GM23338 (cell line): ENCODE results near the gene NLGN3. TPM values are rescaled to one million over a fixed set of nuclear protein-coding genes. Genes with fewer than 3 reads are reported as not detected.

ENCODE experiments used
- ATAC-seq: fragments of 200-7000 bp; cut with Tn5 transposase; 3 replicates; pipeline ENCODE4 v1.9.1; 2020
- DNase-seq: peaks from one replicate; pipeline ENCODE4 v3.0.0-alpha.2; 2015; ENCODE audit warnings: low spot score
- H2AFZ ChIP-seq: fragments of 200-600 bp; sonication (generic); 2 replicates; pipeline ENCODE4 v1.8.0; 2016; ENCODE audit warnings: antibody characterized with exemption, mild to moderate bottlenecking, moderate library complexity
- H3F3A ChIP-seq: fragments of 200-600 bp; sonication (generic); replicated peaks from 2 replicates; pipeline ENCODE4 v1.8.0; 2017; ENCODE audit warnings: antibody characterized with exemption, mixed run types, low read depth
- H3K27ac ChIP-seq: fragments of 200-600 bp; sonication (generic); 2 replicates; pipeline ENCODE4 v1.6.1; 2016; ENCODE audit warnings: low read depth
- H3K27me3 ChIP-seq: fragments of 200-600 bp; sonication (generic); 2 replicates; pipeline ENCODE4 v1.8.0; 2016; ENCODE audit warnings: mild to moderate bottlenecking, mixed run types, moderate library complexity; ENCODE audit not compliant: insufficient read depth
- H3K36me3 ChIP-seq: fragments of 200-600 bp; sonication (generic); 2 replicates; pipeline ENCODE4 v1.8.0; 2016; ENCODE audit warnings: mild to moderate bottlenecking; ENCODE audit not compliant: insufficient read depth
- H3K4me1 ChIP-seq: fragments of 200-600 bp; sonication (generic); 2 replicates; pipeline ENCODE4 v1.8.0; 2016; ENCODE audit warnings: mild to moderate bottlenecking, moderate library complexity; ENCODE audit not compliant: insufficient read depth
- H3K4me2 ChIP-seq: fragments of 200-600 bp; sonication (generic); 2 replicates; pipeline ENCODE4 v1.7.1; 2017; ENCODE audit warnings: mixed run types
- H3K4me3 ChIP-seq: fragments of 200-600 bp; sonication (generic); 2 replicates; pipeline ENCODE4 v1.6.1; 2016; ENCODE audit warnings: mixed run types
- H3K79me2 ChIP-seq: fragments of 200-600 bp; sonication (generic); replicated peaks from 2 replicates; pipeline ENCODE4 v1.8.0; 2017; ENCODE audit warnings: mild to moderate bottlenecking; ENCODE audit not compliant: insufficient read depth
- H3K9me2 ChIP-seq: fragments of 200-600 bp; sonication (generic); 2 replicates; pipeline ENCODE4 v1.8.0; 2017; ENCODE audit not compliant: insufficient read depth
- H4K20me1 ChIP-seq: fragments of 200-600 bp; sonication (generic); replicated peaks from 2 replicates; pipeline ENCODE4 v1.8.0; 2017; ENCODE audit warnings: mild to moderate bottlenecking; ENCODE audit not compliant: insufficient read depth
- H3K27ac Mint-ChIP-seq: 2 replicates; pipeline ENCODE4 v1.8.0; 2020; ENCODE audit warnings: inconsistent platforms, mild to moderate bottlenecking, moderate library complexity, mixed read lengths
- H3K27me3 Mint-ChIP-seq: 3 replicates; pipeline ENCODE4 v1.8.0; 2022; ENCODE audit warnings: low read depth, mild to moderate bottlenecking, moderate library complexity, mixed read lengths, inconsistent platforms; ENCODE audit not compliant: insufficient read depth, poor library complexity
- H3K36me3 Mint-ChIP-seq: 3 replicates; pipeline ENCODE4 v1.8.0; 2021; ENCODE audit warnings: low read depth, mild to moderate bottlenecking, inconsistent platforms, moderate library complexity, mixed read lengths
- H3K4me1 Mint-ChIP-seq: 3 replicates; pipeline ENCODE4 v1.8.0; 2020; ENCODE audit warnings: mild to moderate bottlenecking, inconsistent platforms, mixed read lengths
- H3K4me3 Mint-ChIP-seq: 3 replicates; pipeline ENCODE4 v1.8.0; 2021; ENCODE audit warnings: moderate library complexity, mild to moderate bottlenecking, inconsistent platforms, mixed read lengths
- H3K9me3 Mint-ChIP-seq: 3 replicates; pipeline ENCODE4 v1.8.0; 2020; ENCODE audit warnings: moderate library complexity, mild to moderate bottlenecking, inconsistent platforms, mixed read lengths
- CREB1 ChIP-seq: fragments of 250-450 bp; sonication (Bioruptor Pico); IDR thresholded peaks from 2 replicates; pipeline ENCODE4 v1.5.0; 2020; ENCODE audit warnings: low read depth, mild to moderate bottlenecking, moderate library complexity
- EZH2phosphoT487 ChIP-seq: fragments of 200-600 bp; sonication (generic); IDR thresholded peaks from one replicate; pipeline ENCODE4 v1.8.1; 2018; ENCODE audit warnings: antibody characterized with exemption; ENCODE audit not compliant: unreplicated experiment
- JUNB ChIP-seq: IDR thresholded peaks from one replicate; pipeline ENCODE4 v1.6.1; 2016; ENCODE audit warnings: antibody characterized with exemption; ENCODE audit not compliant: unreplicated experiment
- POLR2AphosphoS5 ChIP-seq: IDR thresholded peaks from 2 replicates; pipeline ENCODE4 v1.6.1; 2016; ENCODE audit warnings: antibody characterized with exemption, low read depth
- polyA plus RNA-seq: library from polyadenylated mRNA; unstranded; fragments of >200 nt; fragmentation: Nextera tagmentation; extraction: Ambion mirVana; gene quantifications from 2 replicates; pipeline ENCODE4 v1.2.1, GENCODE V29; 2016
- total RNA-seq: library from RNA; depleted of rRNA; stranded (reverse); fragments of >200 nt; shearing (Covaris generic); gene quantifications from 2 replicates; pipeline ENCODE4 v1.2.3, GENCODE V29; 2014
- TF ChIP-seq, protein P1 (sequence below): fragments of 250-450 bp; sonication (Bioruptor Pico); IDR thresholded peaks from 2 replicates; pipeline ENCODE4 v1.5.0; 2020; ENCODE audit warnings: mild to moderate bottlenecking, moderate library complexity
- TF ChIP-seq, protein P2 (sequence below): IDR thresholded peaks from 2 replicates; pipeline ENCODE4 v1.6.1; 2016; ENCODE audit warnings: antibody characterized with exemption
- TF ChIP-seq, protein P3 (sequence below), 2 experiments: fragments of 200-600 bp in 1 of 2; sonication (generic) in 1 of 2; conservative IDR thresholded peaks; 2 replicates each; pipeline versions ENCODE4 v1.5.1 to v1.6.1; 2016 to 2017; ENCODE audit warnings: antibody characterized with exemption in 2 of 2, low read depth in 2 of 2, mild to moderate bottlenecking in 2 of 2, moderate library complexity in 1 of 2

Gene NLGN3
- total and polyA plus RNA-seq, 2 experiments from 2014 or later = 4.5 to 17.2 TPM

DNA sequence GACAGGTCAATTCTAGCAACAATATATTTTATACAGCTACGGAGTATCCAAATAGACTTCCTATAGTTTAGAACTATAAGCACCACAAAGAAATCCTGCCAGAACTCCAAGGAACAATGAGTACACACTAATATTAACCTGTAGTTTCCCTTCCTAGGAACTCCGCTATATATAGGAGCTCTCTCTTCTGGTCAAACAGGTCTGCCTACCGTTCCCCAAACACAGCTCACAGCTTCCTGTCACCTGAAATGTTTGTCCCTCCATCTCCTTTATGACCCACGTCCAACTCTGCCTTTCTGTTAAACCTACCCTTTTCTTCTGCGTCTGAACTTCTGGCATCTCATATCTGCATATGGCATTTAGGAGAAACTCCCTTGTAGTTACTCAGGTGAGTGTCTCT is 67.9 kb downstream of the NLGN3 start (continued):
- TF ChIP-seq, protein P1, sequence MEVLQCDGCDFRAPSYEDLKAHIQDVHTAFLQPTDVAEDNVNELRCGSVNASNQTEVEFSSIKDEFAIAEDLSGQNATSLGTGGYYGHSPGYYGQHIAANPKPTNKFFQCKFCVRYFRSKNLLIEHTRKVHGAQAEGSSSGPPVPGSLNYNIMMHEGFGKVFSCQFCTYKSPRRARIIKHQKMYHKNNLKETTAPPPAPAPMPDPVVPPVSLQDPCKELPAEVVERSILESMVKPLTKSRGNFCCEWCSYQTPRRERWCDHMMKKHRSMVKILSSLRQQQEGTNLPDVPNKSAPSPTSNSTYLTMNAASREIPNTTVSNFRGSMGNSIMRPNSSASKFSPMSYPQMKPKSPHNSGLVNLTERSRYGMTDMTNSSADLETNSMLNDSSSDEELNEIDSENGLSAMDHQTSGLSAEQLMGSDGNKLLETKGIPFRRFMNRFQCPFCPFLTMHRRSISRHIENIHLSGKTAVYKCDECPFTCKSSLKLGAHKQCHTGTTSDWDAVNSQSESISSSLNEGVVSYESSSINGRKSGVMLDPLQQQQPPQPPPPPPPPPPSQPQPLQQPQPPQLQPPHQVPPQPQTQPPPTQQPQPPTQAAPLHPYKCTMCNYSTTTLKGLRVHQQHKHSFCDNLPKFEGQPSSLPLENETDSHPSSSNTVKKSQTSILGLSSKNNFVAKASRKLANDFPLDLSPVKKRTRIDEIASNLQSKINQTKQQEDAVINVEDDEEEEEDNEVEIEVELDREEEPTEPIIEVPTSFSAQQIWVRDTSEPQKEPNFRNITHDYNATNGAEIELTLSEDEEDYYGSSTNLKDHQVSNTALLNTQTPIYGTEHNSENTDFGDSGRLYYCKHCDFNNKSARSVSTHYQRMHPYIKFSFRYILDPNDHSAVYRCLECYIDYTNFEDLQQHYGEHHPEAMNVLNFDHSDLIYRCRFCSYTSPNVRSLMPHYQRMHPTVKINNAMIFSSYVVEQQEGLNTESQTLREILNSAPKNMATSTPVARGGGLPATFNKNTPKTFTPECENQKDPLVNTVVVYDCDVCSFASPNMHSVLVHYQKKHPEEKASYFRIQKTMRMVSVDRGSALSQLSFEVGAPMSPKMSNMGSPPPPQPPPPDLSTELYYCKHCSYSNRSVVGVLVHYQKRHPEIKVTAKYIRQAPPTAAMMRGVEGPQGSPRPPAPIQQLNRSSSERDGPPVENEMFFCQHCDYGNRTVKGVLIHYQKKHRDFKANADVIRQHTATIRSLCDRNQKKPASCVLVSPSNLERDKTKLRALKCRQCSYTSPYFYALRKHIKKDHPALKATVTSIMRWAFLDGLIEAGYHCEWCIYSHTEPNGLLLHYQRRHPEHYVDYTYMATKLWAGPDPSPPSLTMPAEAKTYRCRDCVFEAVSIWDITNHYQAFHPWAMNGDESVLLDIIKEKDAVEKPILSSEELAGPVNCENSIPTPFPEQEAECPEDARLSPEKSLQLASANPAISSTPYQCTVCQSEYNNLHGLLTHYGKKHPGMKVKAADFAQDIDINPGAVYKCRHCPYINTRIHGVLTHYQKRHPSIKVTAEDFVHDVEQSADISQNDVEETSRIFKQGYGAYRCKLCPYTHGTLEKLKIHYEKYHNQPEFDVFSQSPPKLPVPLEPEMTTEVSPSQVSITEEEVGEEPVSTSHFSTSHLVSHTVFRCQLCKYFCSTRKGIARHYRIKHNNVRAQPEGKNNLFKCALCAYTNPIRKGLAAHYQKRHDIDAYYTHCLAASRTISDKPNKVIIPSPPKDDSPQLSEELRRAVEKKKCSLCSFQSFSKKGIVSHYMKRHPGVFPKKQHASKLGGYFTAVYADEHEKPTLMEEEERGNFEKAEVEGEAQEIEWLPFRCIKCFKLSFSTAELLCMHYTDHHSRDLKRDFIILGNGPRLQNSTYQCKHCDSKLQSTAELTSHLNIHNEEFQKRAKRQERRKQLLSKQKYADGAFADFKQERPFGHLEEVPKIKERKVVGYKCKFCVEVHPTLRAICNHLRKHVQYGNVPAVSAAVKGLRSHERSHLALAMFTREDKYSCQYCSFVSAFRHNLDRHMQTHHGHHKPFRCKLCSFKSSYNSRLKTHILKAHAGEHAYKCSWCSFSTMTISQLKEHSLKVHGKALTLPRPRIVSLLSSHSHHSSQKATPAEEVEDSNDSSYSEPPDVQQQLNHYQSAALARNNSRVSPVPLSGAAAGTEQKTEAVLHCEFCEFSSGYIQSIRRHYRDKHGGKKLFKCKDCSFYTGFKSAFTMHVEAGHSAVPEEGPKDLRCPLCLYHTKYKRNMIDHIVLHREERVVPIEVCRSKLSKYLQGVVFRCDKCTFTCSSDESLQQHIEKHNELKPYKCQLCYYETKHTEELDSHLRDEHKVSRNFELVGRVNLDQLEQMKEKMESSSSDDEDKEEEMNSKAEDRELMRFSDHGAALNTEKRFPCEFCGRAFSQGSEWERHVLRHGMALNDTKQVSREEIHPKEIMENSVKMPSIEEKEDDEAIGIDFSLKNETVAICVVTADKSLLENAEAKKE (CRISPR knock-in tag) = no peak
- TF ChIP-seq EZH2phosphoT487 = no peak
- TF ChIP-seq, protein P2, sequence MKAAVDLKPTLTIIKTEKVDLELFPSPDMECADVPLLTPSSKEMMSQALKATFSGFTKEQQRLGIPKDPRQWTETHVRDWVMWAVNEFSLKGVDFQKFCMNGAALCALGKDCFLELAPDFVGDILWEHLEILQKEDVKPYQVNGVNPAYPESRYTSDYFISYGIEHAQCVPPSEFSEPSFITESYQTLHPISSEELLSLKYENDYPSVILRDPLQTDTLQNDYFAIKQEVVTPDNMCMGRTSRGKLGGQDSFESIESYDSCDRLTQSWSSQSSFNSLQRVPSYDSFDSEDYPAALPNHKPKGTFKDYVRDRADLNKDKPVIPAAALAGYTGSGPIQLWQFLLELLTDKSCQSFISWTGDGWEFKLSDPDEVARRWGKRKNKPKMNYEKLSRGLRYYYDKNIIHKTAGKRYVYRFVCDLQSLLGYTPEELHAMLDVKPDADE = no peak
- no peak for TF ChIP-seq CREB1
- TF ChIP-seq, protein P3, sequence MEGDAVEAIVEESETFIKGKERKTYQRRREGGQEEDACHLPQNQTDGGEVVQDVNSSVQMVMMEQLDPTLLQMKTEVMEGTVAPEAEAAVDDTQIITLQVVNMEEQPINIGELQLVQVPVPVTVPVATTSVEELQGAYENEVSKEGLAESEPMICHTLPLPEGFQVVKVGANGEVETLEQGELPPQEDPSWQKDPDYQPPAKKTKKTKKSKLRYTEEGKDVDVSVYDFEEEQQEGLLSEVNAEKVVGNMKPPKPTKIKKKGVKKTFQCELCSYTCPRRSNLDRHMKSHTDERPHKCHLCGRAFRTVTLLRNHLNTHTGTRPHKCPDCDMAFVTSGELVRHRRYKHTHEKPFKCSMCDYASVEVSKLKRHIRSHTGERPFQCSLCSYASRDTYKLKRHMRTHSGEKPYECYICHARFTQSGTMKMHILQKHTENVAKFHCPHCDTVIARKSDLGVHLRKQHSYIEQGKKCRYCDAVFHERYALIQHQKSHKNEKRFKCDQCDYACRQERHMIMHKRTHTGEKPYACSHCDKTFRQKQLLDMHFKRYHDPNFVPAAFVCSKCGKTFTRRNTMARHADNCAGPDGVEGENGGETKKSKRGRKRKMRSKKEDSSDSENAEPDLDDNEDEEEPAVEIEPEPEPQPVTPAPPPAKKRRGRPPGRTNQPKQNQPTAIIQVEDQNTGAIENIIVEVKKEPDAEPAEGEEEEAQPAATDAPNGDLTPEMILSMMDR (conservative IDR thresholded peaks at IDR 0.05; ENCODE audit: low read depth in 2 of 2) = no peak

DNA sequence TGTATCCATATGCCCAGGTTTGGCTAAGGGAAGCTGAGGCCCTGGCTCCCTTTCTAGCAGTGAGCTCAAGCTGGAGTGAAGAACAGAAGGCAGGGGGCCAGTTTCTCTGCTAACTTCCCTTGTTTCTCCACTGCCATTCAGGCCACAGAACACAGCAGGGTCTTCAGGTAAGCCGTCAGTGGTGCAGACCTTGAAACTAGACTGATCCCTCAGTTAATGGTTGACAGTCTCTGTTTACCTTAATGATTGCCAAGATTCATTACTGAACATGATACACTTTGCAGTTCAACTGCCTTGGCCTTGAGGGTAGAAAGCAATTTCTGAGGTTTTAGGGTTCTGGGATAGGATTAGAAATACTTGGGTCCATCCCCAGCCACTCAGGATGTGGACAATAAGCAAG is 69.5 kb downstream of the NLGN3 start:
- no peaks in the 10 kb centered on the region for H3K9me2 ChIP-seq
- Mint-ChIP-seq H3K27me3 (peaks cover 1% of the 10 kb centered on the region), H3K9me3 (no peaks in the 10 kb centered on the region; the same call in 2 of the 3 replicates), H3K4me3 (no peak overlapping the region), H3K36me3 (no peaks in the 10 kb centered on the region), H3K27ac (no peak overlapping the region), H3K4me1 (peaks cover 28% of the 10 kb centered on the region)
- H3K79me2 ChIP-seq = no peaks in the 10 kb centered on the region
- H4K20me1 ChIP-seq = no peaks in the 10 kb centered on the region
- no peak overlapping the region for H3K4me3 ChIP-seq
- H2AFZ ChIP-seq = no peak overlapping the region
- peaks cover 7% of the 10 kb centered on the region; the same call in 1 of the 2 replicates for H3K4me1 ChIP-seq
- H3K27ac ChIP-seq = no peak overlapping the region
- no peak overlapping the region for H3K4me2 ChIP-seq
- no peaks in the 10 kb centered on the region for H3K36me3 ChIP-seq
- H3F3A ChIP-seq = no peaks in the 10 kb centered on the region
- no peak for DNase-seq
- H3K27me3 ChIP-seq = no peaks in the 10 kb centered on the region
- no peak for ATAC-seq
- TF ChIP-seq, protein P1 (CRISPR knock-in tag) = no peak
- no peak for TF ChIP-seq POLR2AphosphoS5
- no peak for TF ChIP-seq JUNB
